Central memory CD8-positive, alpha-beta T cell (primary cell): Measurements from ENCODE around the gene HMX2.

Experiments
- ATAC-seq: fragments of 150-1000 bp; cut with Tn5 transposase; replicated peaks from 2 replicates; pipeline ENCODE4 v1.10.0; 2022; ENCODE audit warnings: mild to moderate bottlenecking, moderate FRiP score, moderate number of reproducible peaks; ENCODE audit not compliant: poor library complexity, severe bottlenecking; ENCODE audit errors: extremely low read depth
- DNase-seq, 2 donors: peaks; one replicate each; pipeline ENCODE4 v3.0.0; 2021; ENCODE audit warnings: low spot score in 2 of 2
- H3K27ac Mint-ChIP-seq: one replicate; pipeline ENCODE4 v1.8.0; 2022; ENCODE audit warnings: low read depth, mild to moderate bottlenecking, moderate library complexity, mixed read lengths
- H3K27me3 Mint-ChIP-seq: one replicate; pipeline ENCODE4 v1.8.0; 2022; ENCODE audit warnings: mixed read lengths
- H3K36me3 Mint-ChIP-seq: one replicate; pipeline ENCODE4 v1.8.0; 2022; ENCODE audit warnings: mild to moderate bottlenecking, moderate library complexity, mixed read lengths; ENCODE audit not compliant: insufficient read depth
- H3K4me1 Mint-ChIP-seq: one replicate; pipeline ENCODE4 v1.8.0; 2022; ENCODE audit warnings: mixed read lengths
- H3K4me3 Mint-ChIP-seq: one replicate; pipeline ENCODE4 v1.8.0; 2022; ENCODE audit warnings: mild to moderate bottlenecking, moderate library complexity, mixed read lengths
- H3K9me3 Mint-ChIP-seq: one replicate; pipeline ENCODE4 v1.8.0; 2022; ENCODE audit warnings: mixed read lengths

The HMX2 gene, protein sequence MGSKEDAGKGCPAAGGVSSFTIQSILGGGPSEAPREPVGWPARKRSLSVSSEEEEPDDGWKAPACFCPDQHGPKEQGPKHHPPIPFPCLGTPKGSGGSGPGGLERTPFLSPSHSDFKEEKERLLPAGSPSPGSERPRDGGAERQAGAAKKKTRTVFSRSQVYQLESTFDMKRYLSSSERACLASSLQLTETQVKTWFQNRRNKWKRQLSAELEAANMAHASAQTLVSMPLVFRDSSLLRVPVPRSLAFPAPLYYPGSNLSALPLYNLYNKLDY

DNA sequence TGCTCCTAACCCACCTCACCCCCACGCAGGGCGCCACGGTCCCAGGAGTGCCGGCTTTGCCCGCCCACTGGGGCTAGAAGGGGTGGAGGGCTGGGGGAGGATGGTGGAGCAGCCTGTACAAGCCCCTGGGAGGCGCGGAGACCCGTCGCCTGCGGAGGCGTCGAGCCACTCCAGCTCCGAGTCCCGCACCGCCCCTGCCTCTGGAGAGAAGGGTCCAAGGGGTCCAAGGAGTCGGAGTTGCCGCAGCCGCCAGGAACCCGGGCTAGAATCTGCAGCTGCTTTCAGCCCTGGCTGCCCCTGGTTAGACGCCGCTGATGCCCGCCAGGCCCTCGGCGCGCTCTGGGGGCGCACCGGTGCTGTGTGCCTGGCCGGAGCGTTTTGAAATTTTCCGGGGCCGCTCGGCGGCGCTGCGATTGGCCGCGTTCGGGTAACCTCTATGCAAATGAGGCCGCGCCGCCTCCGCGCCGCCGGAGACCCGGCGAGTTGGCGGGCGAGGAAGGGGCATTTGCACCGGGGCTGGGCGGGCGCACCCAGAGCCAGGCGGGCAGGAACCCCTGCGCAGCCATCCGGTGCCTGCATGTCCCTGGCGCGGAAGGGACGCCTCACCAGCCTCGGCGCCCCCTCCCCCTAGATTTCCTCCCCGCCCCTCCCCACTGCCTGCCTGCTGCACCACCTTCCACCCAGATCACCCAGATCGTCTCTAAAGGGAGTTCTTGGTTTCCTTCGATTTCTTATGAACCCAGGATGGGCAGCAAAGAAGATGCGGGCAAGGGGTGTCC, at the start of gene HMX2:
TSS of gene HMX2 (plus strand) at position 502 of the 779 bp plus-strand sequence. CDS start at position 745, 243 bp downstream.
- ATAC-seq (peak; percentile 21), DNase-seq (no peak)
- Mint-ChIP-seq H3K4me1 (peaks cover 41% of the 10 kb centered on the region), H3K9me3 (no peaks in the 10 kb centered on the region), H3K4me3 (peak within 1 kb of the TSS; percentile 63), H3K27me3 (peaks cover 68% of the 10 kb centered on the region), H3K27ac (no peak within 1 kb of the TSS), H3K36me3 (peaks cover 8% of the 10 kb centered on the region)

DNA sequence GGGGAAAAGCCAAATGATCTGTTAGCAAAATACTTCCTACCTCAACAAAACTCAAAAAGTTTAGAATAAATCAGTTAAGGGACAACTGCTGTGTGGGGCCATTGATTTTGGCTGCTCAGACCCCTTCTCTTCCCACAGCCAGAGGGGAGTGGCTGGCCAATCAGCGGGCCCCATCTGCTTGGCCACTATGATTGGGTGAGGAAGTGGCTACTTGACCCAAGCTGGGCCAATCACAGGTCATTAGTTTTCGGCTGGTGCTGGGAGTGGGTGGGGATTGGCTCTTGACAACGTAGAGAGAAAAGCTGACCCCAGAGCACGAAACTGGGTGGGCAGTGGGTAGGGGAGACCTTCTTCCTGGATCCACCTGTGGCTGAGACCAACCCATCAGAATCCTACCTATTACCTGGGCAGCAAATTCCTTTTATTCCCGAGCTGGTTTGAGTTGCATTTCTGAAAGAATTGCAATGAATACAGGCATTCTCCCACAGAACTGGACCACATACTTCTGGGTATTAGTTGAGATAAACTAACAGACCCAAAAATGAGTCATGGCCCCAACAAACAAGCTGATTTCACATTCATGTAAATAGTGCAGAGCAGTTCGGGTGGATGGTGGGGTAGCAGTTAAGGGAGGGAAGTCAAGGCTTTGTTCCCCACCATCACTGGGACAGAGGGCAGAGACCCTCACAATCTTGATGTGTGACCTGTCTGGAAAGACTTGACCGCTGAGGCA, 47.7 kb upstream of the HMX2 start:
- DNase-seq (no peak), ATAC-seq (no peak)
- Mint-ChIP-seq H3K9me3 (no peaks in the 10 kb centered on the region), H3K27me3 (peaks cover 46% of the 10 kb centered on the region), H3K4me1 (no peaks in the 10 kb centered on the region), H3K4me3 (no peak overlapping the region), H3K27ac (no peak overlapping the region), H3K36me3 (no peaks in the 10 kb centered on the region)

DNA sequence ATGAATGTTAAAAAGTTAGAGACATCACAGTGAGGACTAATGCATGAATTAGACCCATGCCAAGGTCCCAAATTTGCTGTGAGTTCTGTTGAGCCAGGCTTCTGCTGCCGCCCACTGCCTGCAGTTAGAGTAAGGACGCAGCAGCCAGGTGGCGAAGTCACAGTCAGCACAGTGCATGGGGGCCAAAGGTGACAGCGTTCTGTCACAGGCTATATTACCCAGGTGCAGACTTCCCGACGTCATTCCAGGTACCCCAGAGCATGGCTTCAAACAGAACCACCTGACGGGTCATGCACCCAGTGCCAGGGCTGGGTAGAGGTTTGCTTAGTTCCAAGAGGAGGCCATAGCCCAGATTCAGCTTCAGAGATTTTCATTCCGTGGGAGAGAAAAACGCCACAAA, 46.1 kb upstream of the HMX2 start:
- ATAC-seq (no peak), DNase-seq (no peak)
- no peak overlapping the region for H3K27ac Mint-ChIP-seq
- peaks cover 57% of the 10 kb centered on the region for H3K27me3 Mint-ChIP-seq
- H3K4me1 Mint-ChIP-seq, result no peaks in the 10 kb centered on the region
- no peaks in the 10 kb centered on the region for H3K9me3 Mint-ChIP-seq
- H3K4me3 Mint-ChIP-seq, result no peak overlapping the region
- H3K36me3 Mint-ChIP-seq, result no peaks in the 10 kb centered on the region

DNA sequence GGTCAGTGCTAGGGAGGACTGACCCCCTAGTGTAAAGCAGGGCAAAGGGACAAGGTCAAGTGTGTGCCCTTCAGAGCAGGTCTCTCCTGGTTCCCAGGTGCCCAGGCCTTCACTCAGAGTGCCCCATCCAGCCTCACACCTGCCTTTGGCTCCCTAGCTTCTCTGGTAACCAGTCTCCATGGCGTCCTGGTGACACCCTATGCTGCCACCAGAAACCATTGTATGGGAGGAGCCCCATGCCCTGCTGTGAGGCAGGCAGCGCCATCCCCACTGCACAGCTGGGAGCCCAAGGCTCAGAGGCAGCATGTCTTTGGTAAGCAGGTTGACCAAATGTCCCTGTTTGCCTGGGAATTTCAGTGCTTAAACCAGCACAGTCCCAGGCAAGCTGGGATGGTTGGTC, 45.3 kb upstream of the HMX2 start:
- Mint-ChIP-seq H3K27me3 (peaks cover 53% of the 10 kb centered on the region), H3K4me3 (no peak overlapping the region), H3K9me3 (no peaks in the 10 kb centered on the region), H3K36me3 (no peaks in the 10 kb centered on the region), H3K27ac (no peak overlapping the region), H3K4me1 (no peaks in the 10 kb centered on the region)
- DNase-seq, result no peak
- ATAC-seq, result no peak

DNA sequence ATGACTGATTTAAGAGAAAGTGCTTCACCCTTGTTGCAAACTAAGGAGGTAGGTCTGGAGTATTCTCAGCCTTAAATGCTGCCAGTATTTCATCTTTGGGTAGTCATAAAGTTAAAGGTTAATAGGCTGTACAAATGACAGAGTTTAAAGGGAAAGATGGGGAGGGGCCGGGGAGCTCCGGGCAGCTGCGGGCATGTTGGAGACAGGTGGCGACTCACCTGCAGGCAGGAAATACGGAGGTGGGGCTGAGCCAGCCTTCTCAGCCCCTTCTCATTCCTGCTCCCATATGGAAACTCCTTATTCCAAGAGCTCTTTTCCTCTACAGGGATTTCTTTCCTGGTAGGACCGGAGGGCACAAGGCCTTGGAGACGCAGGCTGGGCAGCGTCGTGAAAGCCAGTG, 44.0 kb upstream of the HMX2 start:
- Mint-ChIP-seq H3K27ac (no peak overlapping the region), H3K4me3 (no peak overlapping the region)

DNA sequence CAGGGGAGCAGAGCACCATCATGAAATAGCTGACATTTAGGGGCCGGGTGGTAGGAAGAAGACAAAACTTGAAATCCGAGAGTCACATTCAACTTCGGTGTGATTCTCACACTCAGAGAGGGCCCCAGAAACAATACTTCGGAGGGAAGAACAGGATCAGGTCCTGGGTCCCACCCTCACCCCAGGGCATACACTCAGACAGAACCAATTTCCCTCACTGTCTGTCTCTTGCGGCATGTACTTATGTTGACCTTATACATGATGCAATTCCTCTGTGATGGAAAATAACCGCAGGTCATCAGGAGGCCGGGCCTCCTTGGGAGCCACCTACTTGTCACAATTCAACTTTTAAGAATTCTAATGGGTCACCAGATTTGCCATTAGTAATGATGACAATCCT, 38.5 kb upstream of the HMX2 start:
- Mint-ChIP-seq H3K4me3 (no peak overlapping the region), H3K27me3 (peaks cover 54% of the 10 kb centered on the region), H3K4me1 (no peaks in the 10 kb centered on the region), H3K36me3 (no peaks in the 10 kb centered on the region), H3K9me3 (no peaks in the 10 kb centered on the region), H3K27ac (no peak overlapping the region)
- DNase-seq, result no peak
- ATAC-seq, result no peak

More for the DNA sequence above, 44.0 kb upstream of the HMX2 start:
- Mint-ChIP-seq H3K27me3 (peaks cover 45% of the 10 kb centered on the region), H3K4me1 (no peaks in the 10 kb centered on the region), H3K36me3 (no peaks in the 10 kb centered on the region), H3K9me3 (no peaks in the 10 kb centered on the region)
- no peak for DNase-seq
- ATAC-seq, result no peak

DNA sequence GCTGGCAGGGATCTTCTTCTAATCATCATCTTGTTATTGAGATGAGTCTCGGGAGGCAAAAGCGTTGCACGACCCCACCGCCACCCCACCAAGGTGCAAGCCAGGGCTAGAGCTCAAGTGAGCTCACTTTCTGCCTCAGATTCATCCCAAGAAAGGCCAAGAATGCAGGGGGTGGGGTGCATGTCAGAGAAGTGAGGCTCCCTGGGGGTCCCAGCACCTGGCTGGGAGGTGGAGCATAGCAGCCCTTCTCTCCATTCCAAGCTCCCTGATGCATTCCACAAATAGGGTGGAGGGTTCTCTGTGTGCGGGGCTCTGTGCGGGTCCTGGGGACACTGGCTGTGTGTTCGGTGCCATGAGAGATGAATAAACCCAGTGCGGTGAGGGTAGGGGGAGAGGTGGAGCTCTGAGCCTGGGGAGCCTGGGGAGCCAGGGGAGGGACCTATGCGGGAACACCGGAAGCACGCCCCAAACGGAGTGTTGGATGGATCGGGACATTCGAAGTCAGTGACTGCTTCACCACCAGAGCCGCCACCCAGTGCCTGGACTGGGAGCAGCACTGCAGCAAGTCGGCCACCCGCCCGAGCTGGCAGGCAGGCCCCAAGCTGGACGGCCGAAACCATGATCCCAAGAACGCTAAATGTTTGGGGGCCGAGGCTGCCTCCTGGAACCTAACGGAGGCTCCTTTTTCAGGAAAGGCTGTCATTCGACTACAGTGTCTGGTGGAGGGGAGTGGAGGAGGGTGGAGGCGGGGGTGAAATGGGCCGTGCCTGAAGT, 30.1 kb upstream of the HMX2 start:
- Mint-ChIP-seq H3K36me3 (no peaks in the 10 kb centered on the region), H3K27ac (no peak overlapping the region), H3K9me3 (no peaks in the 10 kb centered on the region), H3K27me3 (peaks cover 65% of the 10 kb centered on the region), H3K4me1 (no peaks in the 10 kb centered on the region), H3K4me3 (no peak overlapping the region)
- DNase-seq (no peak), ATAC-seq (no peak)

DNA sequence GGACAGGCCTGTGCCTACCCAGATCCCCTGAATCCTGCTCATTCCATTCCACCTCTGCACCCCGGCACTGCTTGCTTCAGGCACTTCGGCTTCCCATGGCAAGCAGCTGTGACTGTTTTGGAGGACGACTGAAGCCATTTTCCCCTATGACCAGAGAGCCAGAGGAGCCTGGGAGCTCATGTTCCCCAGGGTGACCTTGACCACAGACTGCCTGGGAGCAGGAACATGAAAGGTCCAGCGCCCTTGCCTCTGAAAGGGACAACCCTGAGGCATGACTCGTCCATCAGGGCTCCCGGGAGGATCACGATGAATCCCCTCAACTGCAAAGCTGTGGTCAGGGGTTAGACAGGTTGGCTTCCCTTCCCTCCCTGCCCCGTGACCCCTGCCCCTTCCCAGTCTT, 28.9 kb upstream of the HMX2 start:
- no peaks in the 10 kb centered on the region for H3K9me3 Mint-ChIP-seq
- H3K4me1 Mint-ChIP-seq, result no peaks in the 10 kb centered on the region
- H3K4me3 Mint-ChIP-seq, result no peak overlapping the region
- no peaks in the 10 kb centered on the region for H3K36me3 Mint-ChIP-seq
- no peak overlapping the region for H3K27ac Mint-ChIP-seq
- ATAC-seq (no peak), DNase-seq (no peak)
- H3K27me3 Mint-ChIP-seq, result peaks cover 58% of the 10 kb centered on the region

DNA sequence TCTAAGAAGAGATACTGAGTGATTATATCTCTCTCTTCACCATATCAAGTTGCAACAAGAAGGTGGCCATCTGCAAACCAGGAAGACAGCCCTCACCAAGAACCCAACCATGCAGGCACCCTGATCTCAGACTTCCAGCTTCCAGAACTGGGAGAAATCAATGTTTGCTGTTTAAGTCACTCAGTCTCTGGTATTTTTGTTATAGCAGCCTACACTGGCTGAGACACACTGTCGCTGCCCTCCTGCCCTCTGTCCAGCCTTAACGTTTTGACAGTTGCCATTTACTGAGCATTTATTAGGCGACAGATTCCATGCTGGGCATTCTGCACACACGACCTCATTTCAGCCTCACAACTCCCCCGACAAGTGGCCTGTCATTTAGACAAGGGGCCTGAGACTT, 21.7 kb upstream of the HMX2 start:
- peaks cover 70% of the 10 kb centered on the region for H3K27me3 Mint-ChIP-seq

DNA sequence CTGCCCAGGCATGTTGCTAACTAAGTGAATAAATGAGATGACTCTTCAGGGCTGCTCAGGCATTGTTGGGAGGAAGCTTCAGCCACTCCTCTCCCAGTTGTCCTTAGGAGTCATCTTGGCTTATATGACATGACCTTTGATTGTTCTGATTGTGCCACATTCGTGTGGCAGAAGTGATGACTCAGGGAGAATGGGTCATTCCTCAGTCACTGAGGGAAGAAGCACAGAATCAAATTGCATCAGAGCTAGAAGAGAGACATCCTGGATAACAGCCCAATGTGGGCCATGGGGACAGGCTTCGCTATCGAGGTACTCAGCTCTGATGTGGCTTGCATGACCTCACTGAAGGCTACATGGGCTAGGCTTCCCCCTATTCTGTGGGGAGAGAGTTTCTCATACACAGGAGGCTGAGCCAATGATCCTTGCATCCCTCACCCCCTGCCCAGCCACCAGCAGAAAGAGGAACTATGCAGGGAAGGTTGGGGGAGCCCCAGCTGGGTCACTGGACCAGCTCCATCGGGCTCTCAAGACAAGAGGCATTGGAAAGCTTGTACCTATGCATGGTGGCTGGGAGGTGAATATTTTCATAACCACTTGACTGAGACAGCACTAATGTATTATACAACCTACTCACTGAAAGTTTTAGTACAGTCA, 18.2 kb upstream of the HMX2 start:
- no peak for ATAC-seq
- Mint-ChIP-seq H3K27ac (no peak overlapping the region), H3K27me3 (peaks cover 96% of the 10 kb centered on the region), H3K4me3 (no peak overlapping the region), H3K9me3 (no peaks in the 10 kb centered on the region), H3K4me1 (peaks cover 18% of the 10 kb centered on the region), H3K36me3 (peaks cover 5% of the 10 kb centered on the region)
- DNase-seq, result no peak

More for the DNA sequence above, 21.7 kb upstream of the HMX2 start:
- Mint-ChIP-seq H3K36me3 (no peaks in the 10 kb centered on the region), H3K4me3 (no peak overlapping the region), H3K9me3 (no peaks in the 10 kb centered on the region), H3K4me1 (no peaks in the 10 kb centered on the region), H3K27ac (no peak overlapping the region)
- DNase-seq, result no peak
- no peak for ATAC-seq

DNA sequence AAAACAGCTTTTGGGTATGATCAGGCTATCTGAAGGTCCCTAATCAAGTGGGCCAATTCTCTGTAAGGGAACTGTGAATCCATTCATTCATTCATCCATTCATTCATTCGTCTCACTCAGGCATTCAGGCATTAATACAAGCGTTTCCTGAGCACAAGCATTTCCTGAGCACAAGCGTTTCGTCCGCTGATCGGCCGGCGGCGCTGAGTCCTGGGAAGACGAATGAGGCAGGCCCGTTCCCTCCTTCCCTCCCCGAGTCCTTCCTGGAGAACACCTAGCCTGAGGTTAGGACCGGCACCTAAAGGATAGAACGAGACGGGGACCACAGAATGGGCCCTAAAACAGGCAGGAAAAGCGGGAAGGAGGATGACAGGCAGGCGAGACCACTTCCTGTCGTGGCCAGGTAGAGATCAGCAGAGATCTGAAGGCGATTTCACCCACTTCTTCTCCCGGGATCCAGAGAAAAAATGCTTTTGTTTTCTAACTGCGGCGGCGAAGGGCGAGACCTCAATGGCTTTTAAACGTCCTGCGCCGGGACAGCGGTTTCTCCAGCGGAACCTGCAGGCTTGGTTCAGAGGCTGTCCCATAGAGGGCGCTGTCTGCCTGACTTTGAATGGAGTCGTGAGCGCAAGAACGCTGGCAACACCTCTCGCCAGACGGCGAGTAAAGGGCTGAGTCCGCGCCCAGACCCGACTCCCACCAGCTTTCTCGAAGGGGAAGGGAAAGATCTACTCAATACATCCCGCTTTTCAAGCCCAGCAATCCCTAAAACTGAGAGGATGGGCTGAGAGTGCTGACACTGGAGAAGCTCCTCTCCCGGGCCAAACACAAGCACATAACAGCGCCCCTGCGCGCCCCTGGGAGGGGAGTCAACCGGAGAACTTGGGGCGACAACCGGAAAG, 15.1 kb upstream of the HMX2 start:
- H3K4me3 Mint-ChIP-seq, result peak overlapping the region; percentile 65
- H3K27ac Mint-ChIP-seq, result peak overlapping the region; percentile 41
- peak; percentile 60 for ATAC-seq
- no peaks in the 10 kb centered on the region for H3K9me3 Mint-ChIP-seq
- peaks cover 77% of the 10 kb centered on the region for H3K27me3 Mint-ChIP-seq
- DNase-seq, result peak; percentile 72 to 85
- H3K4me1 Mint-ChIP-seq, result peaks cover 28% of the 10 kb centered on the region
- peaks cover 14% of the 10 kb centered on the region for H3K36me3 Mint-ChIP-seq
